GM12873 (cell line): Measurements from ENCODE around the gene MBD3L5.
"Not testable (repeated sequence)": the region's sequence is repeated elsewhere in the genome, so short reads cannot be mapped to it uniquely, and the experiment has no call there.

Experiments
- CTCF ChIP-seq: IDR thresholded peaks from 2 replicates; pipeline ENCODE4 v1.5.1; 2012; ENCODE audit warnings: low read depth, mild to moderate bottlenecking, moderate library complexity, low read length, control low read depth; ENCODE audit not compliant: insufficient read depth; ENCODE audit errors: missing control alignments

Gene MBD3L5

GRCh38 chr19:7013678-7014077 lies 16.7 kb upstream of the MBD3L5 start:
- TF ChIP-seq CTCF, result no peak

- no peak for TF ChIP-seq CTCF
Measured at GRCh38 chr19:7018828-7019227, 11.6 kb upstream of the MBD3L5 start.

DNA sequence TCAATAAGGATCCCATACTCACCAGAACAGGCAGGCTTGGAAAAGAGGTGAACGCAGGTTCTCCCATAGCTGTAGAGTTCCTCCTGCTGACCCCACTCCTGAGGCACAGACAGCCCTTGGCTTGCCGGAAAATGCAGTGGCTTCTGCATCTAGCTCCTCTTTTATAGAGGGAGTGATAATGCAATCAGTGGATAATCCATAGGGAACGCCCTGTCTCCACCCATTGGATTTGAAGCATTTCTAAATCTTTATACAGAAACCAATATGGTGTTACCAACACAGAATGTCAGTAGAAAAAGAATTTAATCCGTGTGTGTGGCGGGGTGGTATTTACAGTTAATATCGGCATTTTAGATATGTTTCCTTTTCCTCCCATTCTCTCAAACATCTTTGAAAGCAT lies 9.0 kb upstream of the MBD3L5 start, which contains the start of gene MBD3L2B:
MBD3L2B (minus strand) TSS at position 101 of the 400 bp plus-strand sequence; CDS start at position 67, 34 bp downstream.
- TF ChIP-seq CTCF, result not testable (repeated sequence)

DNA sequence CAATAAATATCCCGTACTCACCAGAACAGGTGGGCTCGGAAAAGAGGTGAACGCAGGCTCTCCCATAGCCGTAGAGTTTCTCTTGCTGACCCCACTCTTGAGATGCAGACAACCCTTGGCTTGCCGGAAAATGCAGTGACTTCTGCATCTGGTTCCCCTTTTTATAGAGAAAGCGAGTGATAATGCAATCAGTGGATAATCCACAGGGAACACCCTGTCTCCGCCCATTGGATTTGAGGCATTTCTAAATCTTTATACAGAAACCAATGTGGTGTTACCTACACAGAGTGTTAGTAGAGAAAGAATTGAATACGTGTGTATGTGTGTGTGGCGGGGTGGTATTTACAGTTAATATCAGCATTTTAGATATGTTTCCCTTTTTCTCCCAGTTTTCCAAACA lies 9.7 kb downstream of the MBD3L5 start, which contains the start of gene MBD3L4:
MBD3L4 (minus strand) TSS at position 101 of the 400 bp plus-strand sequence; CDS start at position 66, 35 bp downstream.
- not testable (repeated sequence) for TF ChIP-seq CTCF

DNA sequence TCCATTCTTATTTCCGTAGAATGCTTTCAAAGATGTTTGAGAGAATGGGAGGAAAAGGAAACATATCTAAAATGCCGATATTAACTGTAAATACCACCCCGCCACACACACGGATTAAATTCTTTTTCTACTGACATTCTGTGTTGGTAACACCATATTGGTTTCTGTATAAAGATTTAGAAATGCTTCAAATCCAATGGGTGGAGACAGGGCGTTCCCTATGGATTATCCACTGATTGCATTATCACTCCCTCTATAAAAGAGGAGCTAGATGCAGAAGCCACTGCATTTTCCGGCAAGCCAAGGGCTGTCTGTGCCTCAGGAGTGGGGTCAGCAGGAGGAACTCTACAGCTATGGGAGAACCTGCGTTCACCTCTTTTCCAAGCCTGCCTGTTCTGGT lies 18.6 kb downstream of the MBD3L5 start, which contains the start of gene MBD3L2:
MBD3L2 (plus strand) TSS at position 301 of the 400 bp plus-strand sequence; CDS start at position 354, 53 bp downstream.
- not testable (repeated sequence) for TF ChIP-seq CTCF

DNA sequence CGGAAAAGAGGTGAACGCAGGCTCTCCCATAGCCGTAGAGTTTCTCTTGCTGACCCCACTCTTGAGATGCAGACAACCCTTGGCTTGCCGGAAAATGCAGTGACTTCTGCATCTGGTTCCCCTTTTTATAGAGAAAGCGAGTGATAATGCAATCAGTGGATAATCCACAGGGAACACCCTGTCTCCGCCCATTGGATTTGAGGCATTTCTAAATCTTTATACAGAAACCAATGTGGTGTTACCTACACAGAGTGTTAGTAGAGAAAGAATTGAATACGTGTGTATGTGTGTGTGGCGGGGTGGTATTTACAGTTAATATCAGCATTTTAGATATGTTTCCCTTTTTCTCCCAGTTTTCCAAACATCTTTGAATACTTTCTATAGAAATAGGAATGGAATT lies 28.2 kb downstream of the MBD3L5 start, which contains the start of gene MBD3L3:
MBD3L3 (minus strand) TSS at position 101 of the 400 bp plus-strand sequence; CDS start at position 30, 71 bp downstream.
- not testable (repeated sequence) for TF ChIP-seq CTCF

DNA sequence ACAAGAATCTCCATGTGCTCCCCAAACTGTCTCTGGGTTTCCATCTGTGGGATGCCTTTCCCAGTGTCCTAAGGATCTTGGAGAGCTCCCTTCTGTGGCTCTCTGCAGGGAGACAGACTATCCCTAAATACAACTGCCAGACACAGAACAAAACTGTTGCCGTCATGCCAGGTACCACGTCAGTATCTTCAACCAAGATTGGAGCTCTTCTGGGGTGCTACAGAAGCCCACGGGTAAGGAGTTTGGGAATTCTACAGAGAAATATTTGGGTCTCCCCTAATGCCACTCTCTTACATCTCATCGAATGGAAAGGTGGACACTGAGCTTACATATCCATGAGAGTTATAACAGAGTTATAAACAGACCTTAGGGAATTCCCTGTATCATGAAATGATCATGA lies 33.0 kb downstream of the MBD3L5 start:
- no peak for TF ChIP-seq CTCF
